HepG2 (cell line): Measurements from ENCODE around the gene PDCD11. TPM values are rescaled to one million over a fixed set of nuclear protein-coding genes. Genes with fewer than 3 reads are reported as not detected.
A peak's percentile ranks its signal among the peaks of the same experiment; 100 is the strongest.

Experiments used
- BHLHE40 ChIP-seq: IDR thresholded peaks from 2 replicates; pipeline ENCODE4 v1.6.1; 2011; ENCODE audit warnings: low read length, improper control_type of control experiment
- HMGXB3 ChIP-seq: sonication (generic); formaldehyde crosslinking; IDR thresholded peaks from 2 replicates; pipeline ENCODE4 v1.4.0; 2020; ENCODE audit warnings: missing genetic modification reagents, borderline replicate concordance
- PHB2 ChIP-seq: fragments of 450-650 bp; IDR thresholded peaks from 2 replicates; pipeline ENCODE4 v1.6.1; 2018; ENCODE audit not compliant: partially characterized antibody
- PHF5A ChIP-seq: IDR thresholded peaks from one replicate; pipeline ENCODE4 v1.6.1; 2018; ENCODE audit warnings: low read depth, missing genetic modification reagents; ENCODE audit not compliant: unreplicated experiment
- POLR2A ChIP-seq, 2 experiments: IDR thresholded peaks; 2 replicates each; pipeline ENCODE4 v1.6.1; 2011; ENCODE audit warnings: low read depth in 2 of 2, low read length in 2 of 2, mild to moderate bottlenecking in 1 of 2, moderate library complexity in 1 of 2; ENCODE audit not compliant: insufficient read depth in 1 of 2
- REPIN1 ChIP-seq: sonication (generic); formaldehyde crosslinking; IDR thresholded peaks from 2 replicates; pipeline ENCODE4 v1.8.0; 2022; ENCODE audit warnings: missing genetic modification reagents, low read depth, mild to moderate bottlenecking, borderline replicate concordance
- TEF ChIP-seq: sonication (generic); formaldehyde crosslinking; IDR thresholded peaks from 2 replicates; pipeline ENCODE4 v1.5.0; 2020; ENCODE audit warnings: missing genetic modification reagents
- ZNF3 ChIP-seq: IDR thresholded peaks from 2 replicates; pipeline ENCODE4 v1.7.0; 2017; ENCODE audit warnings: inconsistent platforms
- polyA plus RNA-seq, 8 experiments: library from polyadenylated mRNA; depleted of rRNA in 3 of 8; stranded (reverse) in 7 of 8; unstranded in 1 of 8; fragments of >200 nt; fragmentation: Illumina TruSeq in 4 of 8; extraction: Trizol in 4 of 8; gene quantifications; 2 replicates each; pipeline versions ENCODE4 v1.2.1 to v1.2.3, GENCODE V29; 2011 to 2016; ENCODE audit warnings: low read depth in 4 of 8, missing spikeins in 1 of 8, mixed read lengths in 1 of 8; ENCODE audit not compliant: insufficient read depth in 1 of 8
- total RNA-seq, 5 experiments: library from RNA; depleted of rRNA; stranded (reverse); fragments of >200 nt; fragmentation: Illumina TruSeq; extraction: Trizol; gene quantifications; 2 replicates each; pipeline ENCODE4 v1.2.3, GENCODE V29; 2016; ENCODE audit warnings: low read depth in 1 of 5
- TF ChIP-seq, protein P1 (sequence below), 2 experiments: fragments of 450-650 bp in 1 of 2; sonication (generic) in 1 of 2; formaldehyde crosslinking in 1 of 2; IDR thresholded peaks; 2 replicates each; pipeline versions ENCODE4 v1.6.1 to v1.8.0; 2016 to 2022; ENCODE audit warnings: antibody characterized with exemption in 1 of 2, mild to moderate bottlenecking in 1 of 2, missing genetic modification reagents in 1 of 2
- TF ChIP-seq, protein P2 (sequence below): sonication (generic); formaldehyde crosslinking; IDR thresholded peaks from 2 replicates; pipeline ENCODE4 v1.4.0; 2020; ENCODE audit warnings: missing genetic modification reagents, borderline replicate concordance
- TF ChIP-seq, protein P3 (sequence below): sonication (generic); formaldehyde crosslinking; IDR thresholded peaks from 2 replicates; pipeline ENCODE4 v1.4.0; 2020; ENCODE audit warnings: missing genetic modification reagents

The PDCD11 gene
- total and polyA plus RNA-seq, 2 of the 13 experiments (the other 11 are each of a cell fraction or from before 2014, with no cell fraction given), result 12.8 to 52.8 TPM

- TF ChIP-seq, protein P1, sequence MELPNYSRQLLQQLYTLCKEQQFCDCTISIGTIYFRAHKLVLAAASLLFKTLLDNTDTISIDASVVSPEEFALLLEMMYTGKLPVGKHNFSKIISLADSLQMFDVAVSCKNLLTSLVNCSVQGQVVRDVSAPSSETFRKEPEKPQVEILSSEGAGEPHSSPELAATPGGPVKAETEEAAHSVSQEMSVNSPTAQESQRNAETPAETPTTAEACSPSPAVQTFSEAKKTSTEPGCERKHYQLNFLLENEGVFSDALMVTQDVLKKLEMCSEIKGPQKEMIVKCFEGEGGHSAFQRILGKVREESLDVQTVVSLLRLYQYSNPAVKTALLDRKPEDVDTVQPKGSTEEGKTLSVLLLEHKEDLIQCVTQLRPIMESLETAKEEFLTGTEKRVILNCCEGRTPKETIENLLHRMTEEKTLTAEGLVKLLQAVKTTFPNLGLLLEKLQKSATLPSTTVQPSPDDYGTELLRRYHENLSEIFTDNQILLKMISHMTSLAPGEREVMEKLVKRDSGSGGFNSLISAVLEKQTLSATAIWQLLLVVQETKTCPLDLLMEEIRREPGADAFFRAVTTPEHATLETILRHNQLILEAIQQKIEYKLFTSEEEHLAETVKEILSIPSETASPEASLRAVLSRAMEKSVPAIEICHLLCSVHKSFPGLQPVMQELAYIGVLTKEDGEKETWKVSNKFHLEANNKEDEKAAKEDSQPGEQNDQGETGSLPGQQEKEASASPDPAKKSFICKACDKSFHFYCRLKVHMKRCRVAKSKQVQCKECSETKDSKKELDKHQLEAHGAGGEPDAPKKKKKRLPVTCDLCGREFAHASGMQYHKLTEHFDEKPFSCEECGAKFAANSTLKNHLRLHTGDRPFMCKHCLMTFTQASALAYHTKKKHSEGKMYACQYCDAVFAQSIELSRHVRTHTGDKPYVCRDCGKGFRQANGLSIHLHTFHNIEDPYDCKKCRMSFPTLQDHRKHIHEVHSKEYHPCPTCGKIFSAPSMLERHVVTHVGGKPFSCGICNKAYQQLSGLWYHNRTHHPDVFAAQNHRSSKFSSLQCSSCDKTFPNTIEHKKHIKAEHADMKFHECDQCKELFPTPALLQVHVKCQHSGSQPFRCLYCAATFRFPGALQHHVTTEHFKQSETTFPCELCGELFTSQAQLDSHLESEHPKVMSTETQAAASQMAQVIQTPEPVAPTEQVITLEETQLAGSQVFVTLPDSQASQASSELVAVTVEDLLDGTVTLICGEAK (IDR thresholded peaks at IDR 0.05), result peak; percentile 90
- TF ChIP-seq, protein P1 (CRISPR knock-in tag; IDR thresholded peaks at IDR 0.05), result peak; percentile 53; the same call in 1 of the 2 replicates
- TF ChIP-seq HMGXB3 (CRISPR knock-in tag), result peak; percentile 55; the same call in 1 of the 2 replicates
- peak; percentile 54; the same call in 1 of the 2 replicates for TF ChIP-seq TEF (CRISPR knock-in tag)
- TF ChIP-seq, protein P2, sequence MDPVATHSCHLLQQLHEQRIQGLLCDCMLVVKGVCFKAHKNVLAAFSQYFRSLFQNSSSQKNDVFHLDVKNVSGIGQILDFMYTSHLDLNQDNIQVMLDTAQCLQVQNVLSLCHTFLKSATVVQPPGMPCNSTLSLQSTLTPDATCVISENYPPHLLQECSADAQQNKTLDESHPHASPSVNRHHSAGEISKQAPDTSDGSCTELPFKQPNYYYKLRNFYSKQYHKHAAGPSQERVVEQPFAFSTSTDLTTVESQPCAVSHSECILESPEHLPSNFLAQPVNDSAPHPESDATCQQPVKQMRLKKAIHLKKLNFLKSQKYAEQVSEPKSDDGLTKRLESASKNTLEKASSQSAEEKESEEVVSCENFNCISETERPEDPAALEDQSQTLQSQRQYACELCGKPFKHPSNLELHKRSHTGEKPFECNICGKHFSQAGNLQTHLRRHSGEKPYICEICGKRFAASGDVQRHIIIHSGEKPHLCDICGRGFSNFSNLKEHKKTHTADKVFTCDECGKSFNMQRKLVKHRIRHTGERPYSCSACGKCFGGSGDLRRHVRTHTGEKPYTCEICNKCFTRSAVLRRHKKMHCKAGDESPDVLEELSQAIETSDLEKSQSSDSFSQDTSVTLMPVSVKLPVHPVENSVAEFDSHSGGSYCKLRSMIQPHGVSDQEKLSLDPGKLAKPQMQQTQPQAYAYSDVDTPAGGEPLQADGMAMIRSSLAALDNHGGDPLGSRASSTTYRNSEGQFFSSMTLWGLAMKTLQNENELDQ, result no peak
- peak; percentile 73 for TF ChIP-seq BHLHE40
- no peak for TF ChIP-seq PHB2
- no peak for TF ChIP-seq ZNF3 (CRISPR knock-in tag)
- TF ChIP-seq POLR2A (IDR thresholded peaks at IDR 0.05; ENCODE audit: insufficient read depth in 1 of 2, low read depth in 2 of 2, low read length in 2 of 2), result peak; percentile 77 to 94
- TF ChIP-seq, protein P3, sequence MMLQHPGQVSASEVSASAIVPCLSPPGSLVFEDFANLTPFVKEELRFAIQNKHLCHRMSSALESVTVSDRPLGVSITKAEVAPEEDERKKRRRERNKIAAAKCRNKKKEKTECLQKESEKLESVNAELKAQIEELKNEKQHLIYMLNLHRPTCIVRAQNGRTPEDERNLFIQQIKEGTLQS, result no peak
- no peak for TF ChIP-seq PHF5A
- TF ChIP-seq REPIN1 (CRISPR knock-in tag), result peak; percentile 92
These were observed at the start of gene PDCD11, which contains the start of gene ATP5MK (continued) for GRCh38 chr10:103396067-103396788.
